Stimulated activated naive CD8-positive, alpha-beta T cell treated with anti-CD3 and anti-CD28 coated beads, Interleukin-15, Interleukin-2, amounts not matched to agents 100 ng/mL and 50 ng/mL, for 24 hours (primary cell): Measurements from ENCODE around the gene ADPRH.
"Not testable (repeated sequence)": the region's sequence is repeated elsewhere in the genome, so short reads cannot be mapped to it uniquely, and the experiment has no call there.

ENCODE experiments used
- H3K27ac Mint-ChIP-seq: one replicate; pipeline ENCODE4 v1.8.0; 2021; ENCODE audit warnings: mild to moderate bottlenecking, mixed read lengths
- H3K27me3 Mint-ChIP-seq: one replicate; pipeline ENCODE4 v1.8.0; 2021; ENCODE audit warnings: mixed read lengths
- H3K36me3 Mint-ChIP-seq: one replicate; pipeline ENCODE4 v1.8.0; 2021; ENCODE audit warnings: low read depth, mixed read lengths
- H3K4me1 Mint-ChIP-seq: one replicate; pipeline ENCODE4 v1.8.0; 2021; ENCODE audit warnings: low read depth, mixed read lengths
- H3K4me3 Mint-ChIP-seq: one replicate; pipeline ENCODE4 v1.8.0; 2021; ENCODE audit warnings: mild to moderate bottlenecking, mixed read lengths
- H3K9me3 Mint-ChIP-seq: one replicate; pipeline ENCODE4 v1.8.0; 2021; ENCODE audit warnings: mixed read lengths

The ADPRH gene

GRCh38 chr3:119580067-119580760 lies 922 bp downstream of the ADPRH start:
- H3K4me3 Mint-ChIP-seq = peak overlapping the region; percentile 83
- peaks cover 36% of the 10 kb centered on the region for H3K4me1 Mint-ChIP-seq
- H3K36me3 Mint-ChIP-seq = no peaks in the 10 kb centered on the region
- peak overlapping the region; percentile 92 for H3K27ac Mint-ChIP-seq
- no peaks in the 10 kb centered on the region for H3K27me3 Mint-ChIP-seq
- H3K9me3 Mint-ChIP-seq = no peaks in the 10 kb centered on the region

GRCh38 chr3:119582178-119582577 lies 2.9 kb downstream of the ADPRH start:
- H3K27ac Mint-ChIP-seq = no peak overlapping the region
- no peak overlapping the region for H3K4me3 Mint-ChIP-seq
- no peaks in the 10 kb centered on the region for H3K9me3 Mint-ChIP-seq
- H3K4me1 Mint-ChIP-seq = peaks cover 43% of the 10 kb centered on the region
- peaks cover 3% of the 10 kb centered on the region for H3K36me3 Mint-ChIP-seq
- no peaks in the 10 kb centered on the region for H3K27me3 Mint-ChIP-seq

- peaks cover 55% of the 10 kb centered on the region for H3K4me1 Mint-ChIP-seq
- no peak overlapping the region for H3K4me3 Mint-ChIP-seq
- H3K36me3 Mint-ChIP-seq = peaks cover 15% of the 10 kb centered on the region
- peaks cover 13% of the 10 kb centered on the region for H3K27me3 Mint-ChIP-seq
- H3K27ac Mint-ChIP-seq = no peak overlapping the region
- no peaks in the 10 kb centered on the region for H3K9me3 Mint-ChIP-seq
Measured at GRCh38 chr3:119585208-119585607, 5.9 kb downstream of the ADPRH start.

GRCh38 chr3:119585856-119586570 lies 6.7 kb downstream of the ADPRH start:
- H3K36me3 Mint-ChIP-seq = peaks cover 16% of the 10 kb centered on the region
- peaks cover 49% of the 10 kb centered on the region for H3K4me1 Mint-ChIP-seq
- H3K27me3 Mint-ChIP-seq = peaks cover 18% of the 10 kb centered on the region

GRCh38 chr3:119586733-119587172 lies 7.5 kb downstream of the ADPRH start:
- H3K27ac Mint-ChIP-seq = no peak overlapping the region
- no peak overlapping the region for H3K4me3 Mint-ChIP-seq
- H3K27me3 Mint-ChIP-seq = peaks cover 18% of the 10 kb centered on the region

More at GRCh38 chr3:119585856-119586570, 6.7 kb downstream of the ADPRH start:
- Mint-ChIP-seq H3K27ac (no peak overlapping the region), H3K9me3 (no peaks in the 10 kb centered on the region), H3K4me3 (no peak overlapping the region)

GRCh38 chr3:119588112-119588511 lies 8.8 kb downstream of the ADPRH start:
- peak overlapping the region; percentile 12 for H3K4me3 Mint-ChIP-seq
- H3K4me1 Mint-ChIP-seq = peaks cover 33% of the 10 kb centered on the region
- no peaks in the 10 kb centered on the region for H3K9me3 Mint-ChIP-seq
- peaks cover 22% of the 10 kb centered on the region for H3K27me3 Mint-ChIP-seq
- peaks cover 16% of the 10 kb centered on the region for H3K36me3 Mint-ChIP-seq
- H3K27ac Mint-ChIP-seq = peak overlapping the region; percentile 60

More at GRCh38 chr3:119586733-119587172, 7.5 kb downstream of the ADPRH start:
- Mint-ChIP-seq H3K9me3 (no peaks in the 10 kb centered on the region), H3K36me3 (peaks cover 16% of the 10 kb centered on the region), H3K4me1 (peaks cover 44% of the 10 kb centered on the region)

GRCh38 chr3:119589102-119589773 lies 9.9 kb downstream of the ADPRH start:
- Mint-ChIP-seq H3K9me3 (no peaks in the 10 kb centered on the region), H3K27ac (peak overlapping the region; percentile 34), H3K4me1 (peaks cover 33% of the 10 kb centered on the region), H3K4me3 (no peak overlapping the region), H3K36me3 (peaks cover 16% of the 10 kb centered on the region), H3K27me3 (peaks cover 22% of the 10 kb centered on the region)

GRCh38 chr3:119590706-119591105 lies 11.4 kb downstream of the ADPRH start:
- peaks cover 22% of the 10 kb centered on the region for H3K27me3 Mint-ChIP-seq
- peaks cover 34% of the 10 kb centered on the region for H3K4me1 Mint-ChIP-seq
- no peak overlapping the region for H3K4me3 Mint-ChIP-seq
- H3K9me3 Mint-ChIP-seq = no peaks in the 10 kb centered on the region
- peaks cover 16% of the 10 kb centered on the region for H3K36me3 Mint-ChIP-seq
- no peak overlapping the region for H3K27ac Mint-ChIP-seq

GRCh38 chr3:119592861-119593260 lies 13.6 kb downstream of the ADPRH start:
- Mint-ChIP-seq H3K4me1 (peaks cover 35% of the 10 kb centered on the region), H3K36me3 (peaks cover 12% of the 10 kb centered on the region), H3K9me3 (no peaks in the 10 kb centered on the region), H3K27ac (no peak overlapping the region), H3K4me3 (no peak overlapping the region), H3K27me3 (peaks cover 22% of the 10 kb centered on the region)

GRCh38 chr3:119594066-119594465 lies 14.8 kb downstream of the ADPRH start:
- Mint-ChIP-seq H3K4me3 (no peak overlapping the region), H3K4me1 (peaks cover 30% of the 10 kb centered on the region), H3K27ac (no peak overlapping the region), H3K36me3 (peaks cover 9% of the 10 kb centered on the region), H3K9me3 (no peaks in the 10 kb centered on the region), H3K27me3 (peaks cover 18% of the 10 kb centered on the region)

GRCh38 chr3:119594929-119595328 lies 15.6 kb downstream of the ADPRH start:
- not testable (repeated sequence) for H3K36me3 Mint-ChIP-seq, H3K9me3 Mint-ChIP-seq, H3K4me3 Mint-ChIP-seq, H3K27ac Mint-ChIP-seq
- peaks cover 30% of the 10 kb centered on the region for H3K4me1 Mint-ChIP-seq
- H3K27me3 Mint-ChIP-seq = peaks cover 12% of the 10 kb centered on the region

GRCh38 chr3:119595639-119596334 lies 16.5 kb downstream of the ADPRH start:
- Mint-ChIP-seq H3K4me3 (no peak overlapping the region), H3K4me1 (peaks cover 38% of the 10 kb centered on the region), H3K27me3 (peaks cover 5% of the 10 kb centered on the region), H3K9me3 (no peaks in the 10 kb centered on the region), H3K27ac (no peak overlapping the region), H3K36me3 (no peaks in the 10 kb centered on the region)

GRCh38 chr3:119596398-119596797 lies 17.1 kb downstream of the ADPRH start:
- no peaks in the 10 kb centered on the region for H3K9me3 Mint-ChIP-seq
- H3K27me3 Mint-ChIP-seq = peaks cover 4% of the 10 kb centered on the region
- H3K36me3 Mint-ChIP-seq = no peaks in the 10 kb centered on the region
- no peak overlapping the region for H3K4me3 Mint-ChIP-seq
- H3K4me1 Mint-ChIP-seq = peaks cover 44% of the 10 kb centered on the region
- no peak overlapping the region for H3K27ac Mint-ChIP-seq

GRCh38 chr3:119597548-119598288 lies 18.4 kb downstream of the ADPRH start, which contains the start of gene PLA1A:
Gene PLA1A, plus strand, starts transcription at chr3:119597885. Its CDS starts 29 bp downstream, at chr3:119597914.
- Mint-ChIP-seq H3K4me3 (no peak within 1 kb of the TSS), H3K27me3 (no peaks in the 10 kb centered on the region), H3K27ac (peak within 1 kb of the TSS; percentile 69), H3K4me1 (peaks cover 46% of the 10 kb centered on the region), H3K9me3 (no peaks in the 10 kb centered on the region), H3K36me3 (no peaks in the 10 kb centered on the region)
